Upper lobe of left lung (tissue), 4 donors: ENCODE data around the gene SAMD4A.

Experiments used
- CTCF ChIP-seq, 6 experiments: fragments of 450-650 bp in 4 of 6; fragments of 200-600 bp in 2 of 6; sonication (generic) in 2 of 6; IDR thresholded peaks; one replicate each; pipeline ENCODE4 v1.5.1; 2016 to 2019; ENCODE audit warnings: antibody characterized with exemption in 6 of 6
- POLR2A ChIP-seq, 4 donors: fragments of 450-650 bp; IDR thresholded peaks; one replicate each; pipeline ENCODE4 v1.5.1; 2016 to 2017; ENCODE audit warnings: antibody characterized with exemption in 4 of 4, mild to moderate bottlenecking in 2 of 4
- POLR2AphosphoS5 ChIP-seq, 2 donors: sonication (generic); formaldehyde crosslinking; IDR thresholded peaks; one replicate each; pipeline ENCODE4 v1.5.1; 2017; ENCODE audit warnings: antibody characterized with exemption in 2 of 2

GRCh38 chr14:54709867-54710266, 142.9 kb downstream of the SAMD4A start:
- TF ChIP-seq CTCF (IDR thresholded peaks at IDR 0.05) (no peak), POLR2A (IDR thresholded peaks at IDR 0.05) (no peak), POLR2AphosphoS5 (IDR thresholded peaks at IDR 0.05) (no peak)
